Coronary artery (tissue), 2 donors: ENCODE measurements around the gene GPATCH3.

ENCODE experiments used
- DNase-seq: peaks from one replicate; pipeline ENCODE4 v3.0.0-alpha.2; 2017; ENCODE audit warnings: low spot score
- H3K27ac ChIP-seq, 2 donors: fragments of 200-600 bp; sonication (generic); one replicate each; pipeline ENCODE4 v1.5.1; 2016 to 2019
- H3K4me3 ChIP-seq: fragments of 200-600 bp; sonication (generic); 2 replicates; pipeline ENCODE4 v1.5.1; 2016; ENCODE audit warnings: mild to moderate bottlenecking, moderate library complexity
- CTCF ChIP-seq: fragments of 200-600 bp; sonication (generic); IDR thresholded peaks from one replicate; pipeline ENCODE4 v1.5.1; 2019; ENCODE audit warnings: antibody characterized with exemption

The GPATCH3 gene

DNA sequence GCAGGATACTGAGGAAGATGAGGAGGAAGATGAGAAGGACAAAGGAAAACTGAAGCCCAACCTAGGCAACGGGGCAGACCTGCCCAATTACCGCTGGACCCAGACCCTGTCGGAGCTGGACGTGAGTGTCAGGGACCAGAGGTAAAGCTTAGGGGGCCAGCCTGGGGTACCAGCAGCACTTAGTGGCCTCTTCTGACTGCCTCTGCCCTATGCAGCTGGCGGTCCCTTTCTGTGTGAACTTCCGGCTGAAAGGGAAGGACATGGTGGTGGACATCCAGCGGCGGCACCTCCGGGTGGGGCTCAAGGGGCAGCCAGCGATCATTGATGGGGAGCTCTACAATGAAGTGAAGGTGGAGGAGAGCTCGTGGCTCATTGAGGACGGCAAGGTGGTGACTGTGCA is 42.4 kb upstream of the GPATCH3 start:
- Histone ChIP-seq H3K27ac (no peak overlapping the region), H3K4me3 (no peak overlapping the region)
- no peak for DNase-seq
- TF ChIP-seq CTCF = no peak

DNA sequence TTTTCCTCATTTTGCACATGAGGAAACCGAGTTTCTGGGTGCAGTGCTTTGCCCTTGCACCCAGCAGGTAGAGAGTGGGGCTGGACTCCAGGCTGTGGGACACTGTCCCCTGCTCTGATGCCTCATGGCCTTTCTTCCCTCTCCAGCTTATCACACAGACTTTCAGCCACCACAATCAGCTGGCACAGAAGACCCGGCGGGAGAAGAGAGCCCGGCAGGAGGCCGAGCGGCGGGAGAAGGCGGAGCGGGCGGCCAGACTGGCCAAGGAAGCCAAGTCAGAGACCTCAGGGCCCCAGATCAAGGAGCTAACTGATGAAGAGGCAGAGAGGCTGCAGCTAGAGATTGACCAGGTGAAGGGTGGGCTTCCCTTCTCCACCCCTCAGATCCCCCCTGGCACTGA is 41.0 kb upstream of the GPATCH3 start:
- Histone ChIP-seq H3K4me3 (no peak overlapping the region), H3K27ac (no peak overlapping the region)
- no peak for TF ChIP-seq CTCF
- no peak for DNase-seq

DNA sequence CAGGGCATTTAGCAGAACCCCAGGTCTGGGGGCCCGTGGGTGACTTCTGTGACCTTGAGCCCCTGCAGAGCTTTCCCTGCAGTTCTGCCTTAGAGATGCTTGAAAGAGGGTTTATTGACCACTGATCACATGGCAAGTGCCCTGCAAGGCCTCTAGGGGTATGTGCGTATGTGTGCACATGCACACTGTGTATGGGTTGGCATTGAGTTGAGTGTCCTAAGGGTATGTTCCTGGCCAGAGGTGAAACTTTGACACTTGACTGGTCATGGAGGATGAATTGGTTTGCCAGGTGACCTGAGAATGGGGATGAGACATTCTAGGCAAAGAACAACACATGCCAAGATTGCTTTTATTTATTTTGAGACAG is 38.4 kb upstream of the GPATCH3 start:
- Histone ChIP-seq H3K4me3 (no peak overlapping the region), H3K27ac (no peak overlapping the region)
- no peak for TF ChIP-seq CTCF
- no peak for DNase-seq

GRCh38 chr1:26938004-26938658 is 37.9 kb upstream of the GPATCH3 start:
- no peak for DNase-seq
- no peak overlapping the region for H3K4me3 ChIP-seq
- TF ChIP-seq CTCF = no peak
- H3K27ac ChIP-seq = no peak overlapping the region

DNA sequence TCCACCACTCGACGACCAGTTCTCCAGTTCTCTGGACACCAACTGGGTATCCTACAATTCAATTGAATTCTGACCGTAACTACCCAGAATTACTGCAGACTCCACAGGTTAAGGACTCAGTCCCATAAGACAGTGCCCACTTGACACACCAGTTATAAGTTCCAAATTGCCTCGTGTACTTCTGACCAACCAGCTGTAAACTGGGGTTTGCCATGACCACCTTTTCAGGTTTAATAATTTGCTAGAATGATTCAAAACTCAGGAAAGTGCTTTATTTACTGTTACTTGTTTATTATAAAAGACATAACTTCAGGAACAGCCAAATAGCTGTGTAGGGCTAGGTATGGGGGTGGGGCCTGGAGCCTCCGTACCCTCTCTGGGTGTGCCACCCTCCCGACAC is 36.6 kb upstream of the GPATCH3 start:
- no peak overlapping the region for H3K4me3 ChIP-seq
- TF ChIP-seq CTCF = no peak
- no peak for DNase-seq
- H3K27ac ChIP-seq = no peak overlapping the region

DNA sequence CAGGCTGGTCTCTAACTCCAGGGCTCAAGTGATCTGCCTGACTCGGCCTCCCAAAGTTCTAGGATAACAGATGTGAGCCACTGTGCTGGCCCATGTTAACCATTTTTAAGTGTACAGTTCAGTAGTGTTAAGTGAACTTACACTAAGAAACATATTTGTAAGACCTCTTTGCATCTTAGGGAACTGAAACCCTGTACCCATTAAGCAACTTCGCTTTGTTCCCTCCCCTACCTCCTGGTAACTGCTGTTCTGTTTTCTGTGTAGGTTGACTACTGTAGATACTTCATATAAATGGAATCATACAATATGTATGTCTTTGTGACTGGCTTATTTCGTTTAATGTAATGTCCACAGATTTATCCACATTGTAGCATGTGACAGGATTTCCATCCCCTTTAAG is 32.3 kb upstream of the GPATCH3 start:
- no peak for DNase-seq
- Histone ChIP-seq H3K27ac (no peak overlapping the region), H3K4me3 (no peak overlapping the region)
- TF ChIP-seq CTCF = no peak

DNA sequence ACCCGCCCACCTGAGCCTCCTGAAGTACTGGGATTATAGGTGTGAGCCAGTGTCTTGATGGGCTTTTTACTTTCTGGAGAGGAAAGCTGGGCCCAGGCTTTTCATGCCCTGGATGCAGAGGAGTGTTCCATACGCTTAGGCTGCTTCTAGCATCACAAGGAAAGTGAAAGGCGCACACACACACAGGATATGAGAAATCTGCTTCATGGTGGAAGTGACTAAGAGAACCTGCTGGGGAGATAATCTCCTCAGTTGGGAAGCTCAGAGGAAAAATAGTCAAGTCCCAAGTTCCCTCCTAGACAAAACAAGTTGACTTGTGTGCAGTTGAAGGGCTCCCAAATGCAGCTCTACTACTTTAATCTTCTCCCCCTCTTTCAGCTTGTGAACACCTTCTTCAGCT is 23.4 kb upstream of the GPATCH3 start:
- H3K4me3 ChIP-seq = no peak overlapping the region
- no peak overlapping the region for H3K27ac ChIP-seq
- TF ChIP-seq CTCF = no peak

More for the DNA sequence above, 23.4 kb upstream of the GPATCH3 start:
- DNase-seq = no peak
